HG03097 (cell line): Measurements from ENCODE around the gene PATJ.
A peak's percentile ranks its signal among the peaks of the same experiment; 100 is the strongest.
"Not testable (repeated sequence)": the region's sequence is repeated elsewhere in the genome, so short reads cannot be mapped to it uniquely, and the experiment has no call there.

ENCODE experiments used
- ATAC-seq: cut with Tn5 transposase; IDR thresholded peaks from one replicate; pipeline ENCODE4 v1.9.1; 2021; ENCODE audit not compliant: unreplicated experiment, low FRiP score

Gene PATJ

DNA sequence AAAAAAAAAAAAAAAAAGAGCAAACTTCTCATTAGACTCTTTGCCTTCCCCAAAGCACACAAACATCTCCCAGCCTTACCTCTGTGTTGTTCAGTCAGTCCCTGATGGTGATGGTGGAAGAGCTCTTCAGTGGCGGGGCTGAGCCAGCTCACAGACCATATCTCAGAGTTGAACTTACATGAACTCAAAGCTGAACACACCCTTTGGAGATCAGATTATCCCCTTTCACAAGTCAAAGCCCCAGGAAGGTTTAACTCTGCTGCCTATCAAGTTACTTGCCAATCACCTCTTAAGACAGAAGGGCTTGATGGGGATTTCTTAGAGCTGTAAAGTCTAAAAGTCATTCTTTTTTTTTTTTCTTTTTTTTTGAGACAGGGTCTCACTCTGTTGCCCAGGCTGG lies 397.1 kb downstream of the PATJ start:
- no peak for ATAC-seq

DNA sequence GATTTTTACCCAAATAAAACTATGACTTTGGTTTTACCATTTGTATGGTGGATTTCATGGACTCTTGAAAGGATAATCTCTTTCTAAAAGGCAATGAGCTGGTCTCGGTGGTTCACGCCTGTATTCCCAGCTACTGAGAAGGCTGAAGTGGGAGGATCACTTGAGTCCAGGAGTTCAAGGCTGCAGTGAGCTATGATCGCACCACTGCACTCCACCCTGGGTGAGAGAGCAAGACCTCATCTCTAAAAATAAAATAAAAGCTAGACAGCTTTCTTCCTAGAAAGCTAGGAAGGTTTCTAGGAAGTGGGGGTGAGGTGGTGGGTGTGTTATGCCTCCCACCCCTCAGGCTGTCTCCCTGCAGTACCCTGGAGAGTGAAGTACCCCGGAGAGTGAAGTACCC lies 398.4 kb downstream of the PATJ start:
- ATAC-seq: no peak

DNA sequence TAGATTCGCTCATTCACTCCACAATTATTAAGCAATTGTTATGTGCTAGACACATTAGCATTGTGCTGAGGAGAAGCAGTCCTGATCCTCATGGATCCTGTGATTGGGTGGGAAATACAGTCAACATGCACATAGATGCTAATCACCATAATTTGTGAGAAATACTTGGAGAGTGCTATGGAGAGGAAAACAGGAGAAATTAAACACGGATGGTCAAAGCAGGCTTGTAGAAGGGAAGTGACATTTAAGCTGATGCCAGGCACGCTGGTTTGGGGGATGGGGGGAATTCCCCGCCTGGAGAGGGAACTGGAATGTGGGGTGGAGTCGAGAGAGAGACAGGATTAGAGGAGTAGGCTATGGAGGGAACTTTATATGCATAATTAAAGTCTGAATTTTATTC lies 400.2 kb downstream of the PATJ start:
- ATAC-seq: no peak

DNA sequence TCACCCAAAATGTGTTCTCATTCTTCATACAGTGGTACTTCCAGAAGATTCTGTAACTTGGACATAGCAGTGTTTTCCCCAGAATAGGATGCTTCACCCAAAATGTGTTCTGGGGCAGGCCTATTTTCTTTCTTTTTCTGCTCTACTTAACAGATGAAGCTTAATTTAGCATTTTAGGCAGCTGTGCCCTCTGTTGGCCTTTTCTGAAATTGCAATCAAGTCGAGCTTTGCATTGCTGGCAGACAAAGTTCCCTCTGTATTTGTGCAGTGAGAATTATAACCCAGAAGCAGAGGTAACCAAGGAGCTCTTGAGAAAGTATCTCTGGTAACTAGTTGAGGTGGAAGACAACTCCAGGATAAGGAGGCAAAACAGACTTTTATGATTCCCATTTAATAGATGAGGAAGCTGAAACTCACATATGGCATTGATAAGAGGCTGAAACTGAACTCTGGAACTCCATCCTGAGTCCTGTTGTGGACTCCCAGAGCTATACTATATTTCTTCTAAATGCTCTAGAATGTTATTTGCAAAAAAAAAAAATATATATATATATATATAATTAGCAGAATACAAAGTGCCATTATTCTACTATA lies 402.1 kb downstream of the PATJ start:
- ATAC-seq: peak; percentile 57

DNA sequence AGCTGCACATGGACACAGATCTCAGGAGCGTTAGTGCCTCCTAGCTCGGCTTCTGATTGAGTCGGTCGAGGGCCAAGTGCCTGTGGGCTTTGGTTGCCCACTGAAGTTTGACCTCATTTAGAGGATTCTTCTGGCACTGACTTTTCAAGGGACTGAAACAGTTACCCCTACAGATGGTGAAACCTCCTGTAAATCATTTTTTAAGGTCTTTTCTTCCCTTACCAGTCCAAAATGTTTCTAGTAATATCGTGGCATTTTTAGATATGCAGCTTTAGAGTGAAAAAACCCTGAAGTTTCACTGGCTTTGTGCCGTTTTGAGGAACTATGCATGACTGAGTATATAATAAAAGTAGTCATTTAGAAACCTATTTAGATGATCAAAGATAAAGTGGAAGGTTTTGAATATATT lies 417.7 kb downstream of the PATJ start:
- ATAC-seq: no peak

DNA sequence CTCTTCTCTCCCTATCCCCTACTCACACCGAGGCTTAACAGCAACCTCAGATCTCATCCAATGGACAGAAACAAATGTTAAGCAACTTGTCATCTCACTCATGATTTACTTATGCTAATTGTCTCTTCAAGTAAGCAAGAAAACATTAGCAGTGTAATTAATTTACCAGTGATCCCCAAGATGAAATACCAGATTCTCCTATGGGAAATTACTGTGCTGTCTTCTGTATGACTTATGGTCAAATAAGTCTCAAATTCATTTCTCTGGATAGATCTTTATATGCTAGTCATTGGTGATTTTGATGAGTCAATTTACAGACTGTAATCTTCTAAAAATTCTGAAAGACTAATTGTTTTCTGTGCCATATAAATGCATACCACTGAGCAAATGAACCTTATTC lies 419.4 kb downstream of the PATJ start:
- no peak for ATAC-seq

DNA sequence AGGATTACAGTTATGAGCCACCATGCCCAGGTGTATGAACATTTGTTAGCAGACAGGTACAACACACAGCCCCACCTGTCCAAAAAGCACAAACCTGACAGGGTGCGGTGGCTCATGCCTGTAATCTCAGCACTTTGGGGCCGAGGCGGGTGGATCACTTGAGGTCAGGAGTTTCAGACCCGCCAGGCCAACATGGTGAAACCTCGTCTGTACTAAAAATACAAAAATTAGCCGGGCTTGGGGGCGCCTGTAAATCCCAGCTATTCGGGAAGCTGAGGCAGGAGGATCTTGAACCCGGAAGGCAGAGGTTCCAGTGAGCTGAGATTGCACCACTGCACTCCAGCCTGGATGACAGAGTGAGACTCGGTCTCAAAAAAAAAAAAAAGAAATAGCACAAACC lies 428.1 kb downstream of the PATJ start:
- not testable (repeated sequence) for ATAC-seq

DNA sequence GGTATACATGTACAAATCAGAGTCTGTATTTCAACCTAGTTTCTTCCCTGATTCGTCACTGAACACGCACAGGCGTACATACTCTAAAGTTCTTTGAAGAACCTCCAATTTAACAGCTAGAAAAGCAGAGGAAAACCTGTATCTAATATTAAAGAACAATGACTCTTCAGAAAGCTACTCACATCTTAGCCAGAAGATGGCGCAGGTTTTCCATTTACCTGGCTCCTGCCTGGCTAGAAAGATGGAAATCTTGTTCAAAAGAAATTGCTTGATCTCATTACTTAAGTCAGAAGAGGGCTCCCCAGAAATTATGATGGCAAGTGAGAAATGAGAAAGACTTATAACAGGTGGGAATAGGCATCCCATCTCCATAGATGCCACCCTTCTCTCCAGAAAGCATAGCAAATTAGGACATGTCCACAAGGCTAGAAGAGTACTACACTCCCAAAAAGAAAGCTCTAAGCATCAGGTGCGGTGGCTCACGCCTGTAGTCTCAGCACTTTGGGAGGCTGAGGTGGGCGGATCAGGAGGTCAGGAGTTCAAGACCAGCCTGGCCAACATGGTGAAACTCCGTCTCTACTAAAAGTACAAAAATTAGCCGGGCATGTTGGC lies 433.4 kb downstream of the PATJ start:
- no peak for ATAC-seq

DNA sequence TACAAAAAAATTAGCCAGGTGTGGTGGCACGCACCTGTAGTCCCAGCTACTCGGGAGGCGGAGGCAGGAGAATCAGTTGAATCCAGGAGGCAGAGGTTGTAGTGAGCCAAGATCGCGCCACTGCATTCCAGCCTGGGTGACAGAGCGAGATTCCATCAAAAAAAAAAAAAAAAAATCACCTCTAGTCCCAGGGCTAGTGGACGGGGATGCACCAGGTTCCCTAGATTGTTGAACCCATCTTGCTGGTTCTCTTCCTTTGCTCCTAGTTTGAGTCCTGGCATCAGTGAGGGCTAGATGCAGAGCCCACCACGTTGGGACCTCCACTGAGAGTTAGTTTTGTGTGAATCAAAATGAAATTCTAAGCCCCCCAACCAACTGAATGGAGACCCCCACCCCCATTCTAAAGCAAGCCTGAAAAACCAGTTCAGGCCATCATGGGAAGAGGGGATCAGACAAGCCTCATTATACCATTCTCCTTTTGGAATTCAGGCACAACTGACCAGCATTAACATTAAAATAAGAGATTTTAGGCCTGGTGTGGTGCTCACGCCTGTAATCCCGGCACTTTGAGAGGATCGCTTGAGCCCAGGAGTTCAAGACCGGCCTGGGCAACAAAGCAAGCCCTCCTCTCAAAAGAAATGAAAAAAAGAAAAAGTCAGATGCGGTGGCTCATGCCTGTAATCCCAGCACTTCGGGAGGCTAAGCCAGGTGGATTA lies 434.5 kb downstream of the PATJ start:
- no peak for ATAC-seq

DNA sequence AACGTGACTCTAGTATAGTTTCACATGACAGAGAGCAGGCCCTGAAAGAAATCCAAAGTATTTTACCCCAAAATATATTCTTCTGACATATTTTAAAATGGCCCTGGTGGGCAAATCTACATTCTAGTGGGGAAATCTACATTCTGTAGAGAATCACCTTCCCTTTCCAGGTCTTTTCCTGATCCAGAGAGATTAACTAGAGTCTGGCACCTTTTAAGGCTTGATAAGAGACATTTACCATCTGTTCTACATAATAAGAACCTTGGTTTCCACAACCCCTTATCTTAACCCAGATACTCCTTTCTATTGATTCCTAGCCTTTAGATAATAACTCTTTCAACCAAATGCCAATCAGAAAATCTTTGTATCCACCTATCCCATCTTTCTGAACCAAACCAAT lies 435.3 kb downstream of the PATJ start:
- no peak for ATAC-seq

DNA sequence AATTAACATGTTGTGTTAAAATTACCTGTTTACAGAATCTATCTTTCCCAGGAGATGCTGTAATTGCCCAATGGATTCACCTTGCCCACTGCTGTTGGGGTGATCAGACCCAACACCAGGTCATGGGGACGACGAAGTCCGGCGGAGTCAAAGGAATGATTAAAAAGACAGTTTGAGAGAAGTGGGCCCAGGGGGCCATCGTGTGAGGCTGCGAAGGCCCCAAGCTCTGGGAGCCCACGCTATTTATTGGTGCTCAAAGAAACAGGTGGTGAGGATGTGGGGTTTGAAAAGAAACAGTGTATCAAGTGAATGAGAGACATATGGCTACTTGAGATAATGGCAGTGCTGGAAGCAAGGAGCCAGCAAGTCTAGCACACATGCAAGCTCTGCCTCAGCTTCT lies 436.1 kb downstream of the PATJ start:
- ATAC-seq: no peak

DNA sequence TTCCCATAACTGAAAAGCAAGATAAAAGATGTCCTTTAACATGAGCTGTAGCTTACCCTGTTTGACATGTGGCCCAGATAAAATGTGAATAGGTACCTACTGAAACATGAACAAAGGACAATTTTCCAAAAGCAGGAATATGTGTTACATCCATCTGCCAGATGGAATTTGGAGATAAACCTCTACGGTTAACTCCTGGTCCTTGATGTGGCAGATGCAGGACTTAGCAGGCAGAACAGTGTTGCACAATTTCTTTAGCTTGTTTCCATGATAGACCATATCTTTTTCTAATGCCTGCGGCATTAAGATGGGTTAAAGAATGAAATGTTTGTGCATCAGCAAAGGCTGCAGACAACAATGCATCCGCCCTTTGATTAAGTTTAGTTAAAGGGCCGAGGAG lies 437.8 kb downstream of the PATJ start:
- ATAC-seq: not testable (repeated sequence)

DNA sequence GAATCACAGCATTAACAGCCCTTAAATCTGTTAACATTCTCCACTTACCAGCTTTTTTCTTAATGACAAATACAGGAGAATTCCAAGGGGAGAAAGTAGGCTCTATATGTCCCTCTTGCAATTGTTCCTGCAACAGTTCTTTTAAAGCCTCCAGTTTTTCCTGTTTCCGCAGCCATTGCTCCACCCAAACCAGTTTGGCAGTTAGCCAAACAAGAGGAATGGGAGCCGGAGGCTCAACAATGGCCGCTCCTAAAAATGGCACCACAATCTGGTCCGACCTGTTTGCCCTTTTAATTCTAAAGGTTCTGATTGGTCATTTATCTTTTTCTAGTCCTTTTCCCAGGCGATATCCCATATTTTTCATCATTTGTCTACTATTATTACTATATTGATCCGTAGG lies 438.4 kb downstream of the PATJ start:
- ATAC-seq: no peak

DNA sequence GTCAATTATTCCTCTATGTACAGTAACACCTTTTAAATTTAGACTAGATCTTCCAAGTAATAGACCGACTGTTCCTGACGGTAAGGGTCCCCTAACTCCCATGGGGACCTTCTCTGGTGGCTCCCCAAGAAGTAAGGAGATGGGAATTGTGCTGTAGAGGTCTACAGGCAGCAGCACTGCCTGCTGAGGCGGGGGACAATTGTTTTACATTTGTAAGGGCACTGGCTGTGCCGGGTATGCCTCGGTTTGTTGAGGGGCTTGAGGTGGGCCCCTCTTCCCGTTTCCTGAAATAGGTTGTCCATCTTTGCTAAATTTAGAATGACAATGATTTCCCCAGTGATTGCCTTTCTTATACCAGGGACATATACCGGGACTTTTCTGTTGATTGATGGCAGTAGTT lies 439.3 kb downstream of the PATJ start:
- no peak for ATAC-seq

DNA sequence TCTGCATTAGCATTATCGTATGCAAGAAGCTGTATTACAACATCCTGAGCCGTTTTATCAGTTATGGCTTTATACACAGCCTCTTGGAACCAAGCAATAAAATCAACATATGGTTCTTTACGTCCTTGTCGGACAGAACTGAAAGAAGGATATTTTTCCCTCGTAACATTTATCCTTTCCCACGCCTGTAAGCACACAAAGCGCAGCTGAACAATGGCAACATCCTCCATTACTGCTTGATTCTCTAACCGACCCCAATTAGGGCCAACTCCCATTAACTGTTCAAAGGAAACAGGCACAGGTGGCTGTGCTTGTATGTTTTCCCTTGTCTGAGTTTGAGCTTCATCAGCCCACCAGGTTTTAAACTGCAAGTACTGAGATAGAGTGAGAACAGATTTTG lies 439.9 kb downstream of the PATJ start:
- ATAC-seq: not testable (repeated sequence)

DNA sequence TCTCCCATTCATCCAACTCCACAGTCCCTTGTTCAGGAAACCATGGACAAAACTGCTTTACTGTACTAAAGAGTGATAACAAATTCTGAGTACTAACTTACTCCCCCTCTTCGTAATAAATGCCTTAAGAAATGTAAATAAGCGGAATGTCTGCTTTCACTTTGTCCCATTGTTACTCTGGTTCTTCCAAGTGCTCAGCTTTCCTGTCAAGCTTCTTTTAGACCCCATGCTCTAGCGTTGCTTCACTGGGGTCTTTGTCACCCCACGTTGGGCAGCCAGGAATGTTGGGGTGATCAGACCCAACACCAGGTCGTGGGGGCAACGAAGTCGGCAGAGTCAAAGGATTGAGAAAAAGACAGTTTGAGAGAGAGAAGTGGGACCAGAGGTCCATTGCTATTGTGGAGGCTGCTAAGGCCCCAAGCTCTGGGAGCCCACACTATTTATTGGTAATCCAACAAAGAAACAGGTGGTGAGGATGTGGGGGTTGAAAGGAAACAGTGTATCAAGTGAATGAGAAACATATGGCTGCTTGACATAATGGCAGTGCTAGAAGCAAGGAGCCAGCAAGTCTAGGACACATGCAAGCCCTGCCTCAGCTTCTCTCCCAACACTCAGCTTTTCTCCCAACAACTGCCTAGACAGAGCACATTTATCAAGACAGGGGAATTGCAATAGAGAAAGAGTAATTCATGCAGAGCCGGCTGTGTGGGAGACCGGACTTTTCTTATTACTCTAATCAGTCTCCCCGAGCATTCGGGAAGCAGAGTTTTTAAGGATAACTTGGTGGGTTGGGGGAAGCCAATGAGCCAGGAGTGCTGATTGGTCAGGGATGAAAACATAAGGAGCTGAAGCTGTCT lies 441.1 kb downstream of the PATJ start:
- ATAC-seq: not testable (repeated sequence)

DNA sequence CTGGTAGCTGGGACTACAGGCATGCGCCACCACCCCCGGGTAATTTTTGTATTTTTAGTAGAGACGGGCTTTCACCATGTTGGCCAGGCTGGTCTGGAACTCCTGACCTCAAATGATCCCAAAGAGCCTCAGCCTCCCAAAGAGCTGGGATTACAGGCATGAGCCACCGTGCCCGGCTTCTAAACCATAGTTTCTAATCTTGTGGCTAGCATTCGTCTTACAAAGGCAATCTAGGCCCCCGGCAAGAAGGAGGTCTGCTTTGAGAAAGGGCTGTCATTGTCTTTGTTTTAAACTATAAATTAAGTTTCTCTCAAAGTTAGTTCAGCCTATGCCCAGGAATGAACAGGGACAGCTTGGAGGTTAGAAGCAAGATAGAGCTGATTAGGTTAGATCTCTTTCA lies 442.1 kb downstream of the PATJ start:
- ATAC-seq: no peak

DNA sequence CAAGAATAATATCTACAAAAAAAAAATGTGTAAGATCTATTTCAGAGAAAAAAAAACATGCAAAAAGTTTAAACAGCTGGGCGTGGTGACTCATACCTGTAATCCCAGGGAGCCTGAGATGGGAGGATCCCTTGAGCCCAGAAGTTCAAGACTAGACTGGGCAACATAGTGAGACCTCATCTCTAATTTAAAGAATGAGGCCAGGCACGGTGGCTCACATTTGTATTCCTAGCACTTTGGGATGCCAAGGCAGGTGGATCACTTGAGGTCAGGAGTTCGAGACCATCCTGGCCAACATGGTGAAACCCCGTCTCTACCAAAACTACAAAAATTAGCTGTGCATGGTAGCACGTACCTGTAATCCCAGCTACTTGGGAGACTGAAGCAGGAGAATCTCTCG lies 443.0 kb downstream of the PATJ start:
- ATAC-seq: not testable (repeated sequence)

DNA sequence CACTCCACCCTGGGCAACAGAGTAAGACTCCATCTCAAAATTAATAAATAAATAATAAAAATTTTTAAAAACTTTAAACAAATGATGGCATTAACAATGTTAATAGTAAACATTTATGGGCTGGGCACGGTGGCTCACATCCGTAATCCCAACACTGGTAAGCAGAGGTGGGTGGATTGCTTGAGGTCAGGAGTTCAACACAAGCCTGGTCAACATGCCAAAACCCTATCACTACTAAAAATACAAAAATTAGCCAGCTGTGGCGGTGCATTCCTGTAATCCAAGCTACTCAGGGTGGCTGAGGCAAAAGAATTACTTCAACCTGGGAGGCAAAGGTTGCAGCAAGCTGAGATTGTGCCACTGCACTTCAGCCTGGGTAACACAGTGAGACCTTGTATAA lies 443.4 kb downstream of the PATJ start:
- no peak for ATAC-seq

DNA sequence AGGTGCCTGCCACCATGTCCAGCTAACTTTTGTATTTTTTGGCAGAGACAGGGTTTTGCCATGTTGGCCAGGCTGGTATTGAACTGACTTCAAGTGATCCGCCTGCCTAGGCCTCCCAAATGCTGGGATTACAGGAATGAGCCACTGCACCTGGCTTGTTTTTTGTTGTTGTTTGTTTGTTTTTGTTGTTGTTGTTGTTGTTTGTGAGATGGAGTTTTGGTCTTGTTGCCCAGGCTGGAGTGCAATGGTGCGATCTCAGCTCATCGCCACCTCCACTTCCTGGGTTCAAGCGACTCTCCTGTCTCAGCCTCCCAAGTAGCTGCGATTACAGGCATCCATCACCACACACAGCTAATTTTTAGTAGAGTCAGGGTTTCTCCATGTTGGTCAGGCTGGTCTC lies 445.3 kb downstream of the PATJ start:
- no peak for ATAC-seq

DNA sequence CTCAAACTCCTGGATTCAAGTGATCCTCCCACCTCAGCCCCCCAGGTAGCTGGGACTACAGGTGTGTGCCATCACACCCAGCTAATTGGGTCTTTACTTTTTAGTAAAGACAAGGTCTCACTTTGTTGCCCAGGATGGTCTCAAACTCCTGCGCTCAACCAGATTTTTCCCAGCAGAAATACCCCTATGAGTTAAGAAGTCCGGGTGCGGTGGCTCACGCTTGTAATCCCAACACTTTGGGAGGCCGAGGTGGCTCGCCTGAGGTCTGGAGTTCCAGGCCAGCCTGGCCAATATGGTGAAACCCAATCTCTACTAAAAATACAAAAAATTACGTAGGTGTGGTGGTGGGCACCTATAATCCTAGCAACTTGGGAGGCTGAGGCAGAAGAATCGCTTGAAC lies 445.8 kb downstream of the PATJ start:
- ATAC-seq: no peak
